CD14-positive monocyte (primary cell): ENCODE data around the gene ETS1. TPM values are rescaled to one million over a fixed set of nuclear protein-coding genes. Genes with fewer than 3 reads are reported as not detected.

Experiments used
- DNase-seq, 3 donors: peaks; one replicate each; pipeline ENCODE4 v3.0.0-alpha.2; 2011 to 2022
- H2AFZ ChIP-seq: 2 replicates; pipeline ENCODE4 v1.6.0; 2012; ENCODE audit warnings: mild to moderate bottlenecking, low read depth, low read length, inconsistent platforms; ENCODE audit not compliant: insufficient read depth, poor library complexity, severe bottlenecking
- H3K27ac ChIP-seq, 2 donors: 1 replicate in 1 of 2; 2 replicates in 1 of 2; pipeline ENCODE4 v1.5.1; 2012 to 2013; ENCODE audit warnings: low read length in 2 of 2, control low read depth in 1 of 2, inconsistent platforms in 1 of 2, low read depth in 1 of 2, mild to moderate bottlenecking in 1 of 2
- H3K27me3 ChIP-seq, 2 donors: one replicate each; pipeline versions ENCODE4 v1.6.0 to v1.6.1; 2011 to 2013; ENCODE audit warnings: low read length in 2 of 2; ENCODE audit not compliant: control insufficient read depth in 2 of 2, insufficient read depth in 2 of 2
- H3K36me3 ChIP-seq, 2 donors: replicated peaks in 1 of 2; 1 replicate in 1 of 2; 2 replicates in 1 of 2; pipeline versions ENCODE4 v1.5.1 to v1.6.1; 2012 to 2013; ENCODE audit warnings: low read length in 2 of 2, control low read depth in 1 of 2, inconsistent platforms in 1 of 2, mild to moderate bottlenecking in 1 of 2; ENCODE audit not compliant: insufficient read depth in 2 of 2, control insufficient read depth in 1 of 2
- H3K4me1 ChIP-seq, 2 donors: 1 replicate in 1 of 2; 2 replicates in 1 of 2; pipeline versions ENCODE4 v1.5.1 to v1.6.1; 2012 to 2013; ENCODE audit warnings: low read length in 2 of 2, control low read depth in 1 of 2, inconsistent platforms in 1 of 2, mild to moderate bottlenecking in 1 of 2, moderate library complexity in 1 of 2; ENCODE audit not compliant: insufficient read depth in 2 of 2, control insufficient read depth in 1 of 2
- H3K4me2 ChIP-seq: replicated peaks from 2 replicates; pipeline ENCODE3; 2012; ENCODE audit warnings: low read length, moderate library complexity, mild to moderate bottlenecking; ENCODE audit not compliant: poor library complexity, severe bottlenecking; ENCODE audit errors: extremely low read depth
- H3K4me3 ChIP-seq, 3 experiments: fragments of 200-600 bp in 1 of 3; sonication (generic) in 1 of 3; replicated peaks in 1 of 3; 1 replicate in 2 of 3; 2 replicates in 1 of 3; pipeline ENCODE4 v1.5.1; 2011 to 2013; ENCODE audit warnings: low read length in 3 of 3, mild to moderate bottlenecking in 3 of 3, control low read depth in 2 of 3, low read depth in 2 of 3, inconsistent platforms in 1 of 3, moderate library complexity in 1 of 3
- H3K79me2 ChIP-seq: 2 replicates; pipeline ENCODE4 v1.6.0; 2012; ENCODE audit warnings: mild to moderate bottlenecking, control low read depth, inconsistent platforms, low read length, moderate library complexity; ENCODE audit not compliant: insufficient read depth
- H3K9ac ChIP-seq: 2 replicates; pipeline ENCODE4 v1.6.0; 2017; ENCODE audit warnings: low read length, mild to moderate bottlenecking; ENCODE audit not compliant: insufficient read depth, poor library complexity, severe bottlenecking
- H3K9me3 ChIP-seq, 2 donors: replicated peaks in 1 of 2; 1 replicate in 1 of 2; 2 replicates in 1 of 2; pipeline versions ENCODE4 v1.5.1 to v1.6.1; 2012 to 2013; ENCODE audit warnings: low read length in 2 of 2, control low read depth in 1 of 2; ENCODE audit not compliant: control insufficient read depth in 1 of 2, insufficient read depth in 1 of 2
- H4K20me1 ChIP-seq: 2 replicates; pipeline ENCODE4 v1.6.0; 2012; ENCODE audit warnings: mild to moderate bottlenecking, low read length, control low read depth, moderate library complexity; ENCODE audit not compliant: insufficient read depth
- H3K27ac Mint-ChIP-seq, 7 donors: one replicate each; pipeline ENCODE4 v1.8.0; 2020; ENCODE audit warnings: mild to moderate bottlenecking in 7 of 7, mixed read lengths in 7 of 7, moderate library complexity in 6 of 7, inconsistent platforms in 2 of 7
- H3K27me3 Mint-ChIP-seq, 3 donors: one replicate each; pipeline ENCODE4 v1.8.0; 2021 to 2022; ENCODE audit warnings: low read depth in 3 of 3, mild to moderate bottlenecking in 3 of 3, mixed read lengths in 3 of 3, moderate library complexity in 3 of 3, inconsistent platforms in 1 of 3
- H3K36me3 Mint-ChIP-seq, 2 donors: one replicate each; pipeline ENCODE4 v1.8.0; 2020; ENCODE audit warnings: mixed read lengths in 2 of 2, inconsistent platforms in 1 of 2, mild to moderate bottlenecking in 1 of 2
- H3K4me1 Mint-ChIP-seq: one replicate; pipeline ENCODE4 v1.8.0; 2020; ENCODE audit warnings: mild to moderate bottlenecking, mixed read lengths
- H3K4me3 Mint-ChIP-seq, 2 donors: one replicate each; pipeline ENCODE4 v1.8.0; 2020; ENCODE audit warnings: mild to moderate bottlenecking in 2 of 2, mixed read lengths in 2 of 2, moderate library complexity in 1 of 2
- H3K9me3 Mint-ChIP-seq, 7 donors: one replicate each; pipeline ENCODE4 v1.8.0; 2020 to 2022; ENCODE audit warnings: mixed read lengths in 7 of 7, mild to moderate bottlenecking in 6 of 7, moderate library complexity in 6 of 7, inconsistent platforms in 2 of 7
- CTCF ChIP-seq: fragments of 200-600 bp; IDR thresholded peaks from one replicate; pipeline ENCODE4 v1.8.0; 2022; ENCODE audit warnings: antibody characterized with exemption, mild to moderate bottlenecking
- WGBS: methylation state at CpG from one replicate; pipeline ENCODE4 v1.1.5; 2013; ENCODE audit warnings: missing lambda C conversion rate; ENCODE audit not compliant: insufficient coverage; 5-methylcytosine and 5-hydroxymethylcytosine counted together
- intact Hi-C, 2 donors: fragments of 100-400 bp; cut with micrococcal nuclease; formaldehyde crosslinking; loops; one replicate each; pipeline versions ENCODE4 v1.15.0 to v1.15.1; 2023
- polyA plus RNA-seq, 3 donors: library from polyadenylated mRNA; depleted of rRNA in 1 of 3; unstranded in 2 of 3; stranded (reverse) in 1 of 3; fragments of 300-500 nt in 2 of 3; fragments of >200 nt in 1 of 3; fragmentation: Illumina TruSeq in 2 of 3; gene quantifications; 1 replicate in 2 of 3; 2 replicates in 1 of 3; pipeline ENCODE4 v1.2.3, GENCODE V29; 2012 to 2021

The ETS1 gene
- polyA plus RNA-seq, 3 donors, result 0.67 to 1.6 (median 1.6) TPM

- Mint-ChIP-seq H3K4me3 (no peak overlapping the region), H3K36me3 (peaks cover 0 to 5% of the 10 kb centered on the region in 2 donors), H3K9me3 (peaks cover 0 to 2% (median 0%) of the 10 kb centered on the region in 7 donors), H3K27ac (peak overlapping the region in 2 of 7 donors; percentile 16 to 38), H3K4me1 (peaks cover 39% of the 10 kb centered on the region), H3K27me3 (peaks cover 0 to 2% (median 2%) of the 10 kb centered on the region in 3 donors)
- H3K36me3 ChIP-seq, result no peaks in the 10 kb centered on the region
- peak in 1 of 3 donors; percentile 21 for DNase-seq
- H3K27me3 ChIP-seq, result no peaks in the 10 kb centered on the region
- peaks cover 0 to 20% of the 10 kb centered on the region in 2 donors for H3K4me1 ChIP-seq
- no peaks in the 10 kb centered on the region for H4K20me1 ChIP-seq
- TF ChIP-seq CTCF, result no peak
- H3K4me3 ChIP-seq, result no peak overlapping the region
- H3K9me3 ChIP-seq, result no peaks in the 10 kb centered on the region
- H3K9ac ChIP-seq, result no peak overlapping the region
- H3K4me2 ChIP-seq, result no peak overlapping the region
- intact Hi-C loops, result no loop called here
- WGBS, result 17% methylated on average over 1 of the region's 4 CpGs
- no peak overlapping the region for H3K27ac ChIP-seq
- no peak overlapping the region for H2AFZ ChIP-seq
- no peaks in the 10 kb centered on the region for H3K79me2 ChIP-seq
These were observed 90.7 kb downstream of the ETS1 start for GRCh38 chr11:128496692-128497060.

- TF ChIP-seq CTCF, result no peak
- H3K4me3 ChIP-seq, result no peak overlapping the region
- H3K27ac Mint-ChIP-seq, result peak overlapping the region in 1 of 7 donors; percentile 16
- intact Hi-C loops, result no loop called here
- DNase-seq, result no peak
- no peaks in the 10 kb centered on the region for H3K36me3 ChIP-seq
- H3K27me3 Mint-ChIP-seq, result peaks cover 0 to 2% (median 2%) of the 10 kb centered on the region in 3 donors
- H3K4me1 ChIP-seq, result peaks cover 0 to 23% of the 10 kb centered on the region in 2 donors
- H3K79me2 ChIP-seq, result no peaks in the 10 kb centered on the region
- no peak overlapping the region for H3K4me3 Mint-ChIP-seq
- H3K9me3 ChIP-seq, result no peaks in the 10 kb centered on the region
- no peak overlapping the region for H3K9ac ChIP-seq
- H3K27ac ChIP-seq, result no peak overlapping the region
- WGBS, result no CpG with 5 or more reads among the region's 3 CpGs
- no peak overlapping the region for H3K4me2 ChIP-seq
- H3K9me3 Mint-ChIP-seq, result peaks cover 0 to 2% (median 0%) of the 10 kb centered on the region in 7 donors
- H3K27me3 ChIP-seq, result no peaks in the 10 kb centered on the region
- no peak overlapping the region for H2AFZ ChIP-seq
- peaks cover 42% of the 10 kb centered on the region for H3K4me1 Mint-ChIP-seq
- no peaks in the 10 kb centered on the region for H4K20me1 ChIP-seq
- peaks cover 0 to 5% of the 10 kb centered on the region in 2 donors for H3K36me3 Mint-ChIP-seq
These were observed 91.1 kb downstream of the ETS1 start for GRCh38 chr11:128496249-128496648.
